ENCODE results near the gene HDAC10.

HDAC10 gene

GRCh38 chr22:50293441-50294318, 42.6 kb upstream of the HDAC10 start:
- peaks cover 20% of the 10 kb centered on the region for H3K4me1 ChIP-seq (ENCODE audit: control insufficient read depth, insufficient read depth, low read length, poor library complexity, severe bottlenecking)
- no peaks in the 10 kb centered on the region for H3K9me3 ChIP-seq (ENCODE audit: control insufficient read depth, low read length)
- 27 to 30% methylated on average over 27 to 34 of the region's 42 CpGs for WGBS, 2 experiments (ENCODE audit: insufficient coverage in 2 of 2)
- H3K27ac ChIP-seq (ENCODE audit: low read depth, low read length, severe bottlenecking) = peak overlapping the region; percentile 96
- H3K36me3 ChIP-seq (ENCODE audit: control insufficient read depth, insufficient read depth, low read length) = peaks cover 46% of the 10 kb centered on the region
- peak overlapping the region; percentile 1 for H3K4me3 ChIP-seq (ENCODE audit: extremely low read depth, insufficient read depth, low read length, poor library complexity, severe bottlenecking)

GRCh38 chr22:50292643-50293440, 41.8 kb upstream of the HDAC10 start:
- H3K36me3 ChIP-seq (ENCODE audit: control insufficient read depth, insufficient read depth, low read length) = peaks cover 54% of the 10 kb centered on the region
- WGBS, 2 experiments (ENCODE audit: insufficient coverage in 2 of 2) = 73 to 85% methylated on average over 19 to 24 of the region's 29 CpGs
- H3K27ac ChIP-seq (ENCODE audit: low read depth, low read length, severe bottlenecking) = peak overlapping the region; percentile 96
- H3K4me1 ChIP-seq (ENCODE audit: control insufficient read depth, insufficient read depth, low read length, poor library complexity, severe bottlenecking) = peaks cover 20% of the 10 kb centered on the region
- no peaks in the 10 kb centered on the region for H3K9me3 ChIP-seq (ENCODE audit: control insufficient read depth, low read length)
- H3K4me3 ChIP-seq (ENCODE audit: extremely low read depth, insufficient read depth, low read length, poor library complexity, severe bottlenecking) = peak overlapping the region; percentile 2

- 97 to 98% methylated on average over 36 to 37 of the region's 37 CpGs for WGBS, 2 experiments (ENCODE audit: insufficient coverage in 2 of 2)
- peaks cover 72% of the 10 kb centered on the region for H3K36me3 ChIP-seq (ENCODE audit: control insufficient read depth, insufficient read depth, low read length)
These were observed 39.0 kb upstream of the HDAC10 start for GRCh38 chr22:50289942-50290630.

GRCh38 chr22:50289151-50289941, 38.3 kb upstream of the HDAC10 start:
- no peaks in the 10 kb centered on the region for H3K9me3 ChIP-seq (ENCODE audit: control insufficient read depth, low read length)
- no peak overlapping the region for H3K4me3 ChIP-seq (ENCODE audit: extremely low read depth, insufficient read depth, low read length, poor library complexity, severe bottlenecking)
- 97 to 98% methylated on average over 54 to 57 of the region's 57 CpGs for WGBS, 2 experiments (ENCODE audit: insufficient coverage in 2 of 2)
- H3K4me1 ChIP-seq (ENCODE audit: control insufficient read depth, insufficient read depth, low read length, poor library complexity, severe bottlenecking) = peaks cover 18% of the 10 kb centered on the region
- H3K36me3 ChIP-seq (ENCODE audit: control insufficient read depth, insufficient read depth, low read length) = peaks cover 76% of the 10 kb centered on the region
- H3K27ac ChIP-seq (ENCODE audit: low read depth, low read length, severe bottlenecking) = no peak overlapping the region

More at GRCh38 chr22:50289942-50290630, 39.0 kb upstream of the HDAC10 start:
- peaks cover 20% of the 10 kb centered on the region for H3K4me1 ChIP-seq (ENCODE audit: control insufficient read depth, insufficient read depth, low read length, poor library complexity, severe bottlenecking)
- H3K27ac ChIP-seq (ENCODE audit: low read depth, low read length, severe bottlenecking) = no peak overlapping the region
- H3K9me3 ChIP-seq (ENCODE audit: control insufficient read depth, low read length) = no peaks in the 10 kb centered on the region
- H3K4me3 ChIP-seq (ENCODE audit: extremely low read depth, insufficient read depth, low read length, poor library complexity, severe bottlenecking) = no peak overlapping the region

- Histone ChIP-seq H3K27ac (ENCODE audit: low read depth, low read length, severe bottlenecking) (no peak overlapping the region), H3K36me3 (ENCODE audit: control insufficient read depth, insufficient read depth, low read length) (peaks cover 87% of the 10 kb centered on the region), H3K4me1 (ENCODE audit: control insufficient read depth, insufficient read depth, low read length, poor library complexity, severe bottlenecking) (peaks cover 7% of the 10 kb centered on the region), H3K4me3 (ENCODE audit: extremely low read depth, insufficient read depth, low read length, poor library complexity, severe bottlenecking) (no peak overlapping the region), H3K9me3 (ENCODE audit: control insufficient read depth, low read length) (no peaks in the 10 kb centered on the region)
- WGBS, 2 experiments (ENCODE audit: insufficient coverage in 2 of 2) = 95 to 97% methylated on average over 31 of the region's 31 CpGs
These were observed 36.7 kb upstream of the HDAC10 start for GRCh38 chr22:50287731-50288130.

GRCh38 chr22:50286701-50287318, 35.7 kb upstream of the HDAC10 start:
- Histone ChIP-seq H3K36me3 (ENCODE audit: control insufficient read depth, insufficient read depth, low read length) (peaks cover 89% of the 10 kb centered on the region), H3K4me1 (ENCODE audit: control insufficient read depth, insufficient read depth, low read length, poor library complexity, severe bottlenecking) (peaks cover 8% of the 10 kb centered on the region), H3K9me3 (ENCODE audit: control insufficient read depth, low read length) (no peaks in the 10 kb centered on the region), H3K27ac (ENCODE audit: low read depth, low read length, severe bottlenecking) (no peak overlapping the region), H3K4me3 (ENCODE audit: extremely low read depth, insufficient read depth, low read length, poor library complexity, severe bottlenecking) (no peak overlapping the region)
- 96 to 97% methylated on average over 34 to 36 of the region's 40 CpGs for WGBS, 2 experiments (ENCODE audit: insufficient coverage in 2 of 2)

GRCh38 chr22:50286275-50286674, 35.2 kb upstream of the HDAC10 start:
- Histone ChIP-seq H3K9me3 (ENCODE audit: control insufficient read depth, low read length) (no peaks in the 10 kb centered on the region), H3K27ac (ENCODE audit: low read depth, low read length, severe bottlenecking) (no peak overlapping the region), H3K4me3 (ENCODE audit: extremely low read depth, insufficient read depth, low read length, poor library complexity, severe bottlenecking) (no peak overlapping the region), H3K4me1 (ENCODE audit: control insufficient read depth, insufficient read depth, low read length, poor library complexity, severe bottlenecking) (peaks cover 8% of the 10 kb centered on the region), H3K36me3 (ENCODE audit: control insufficient read depth, insufficient read depth, low read length) (peaks cover 89% of the 10 kb centered on the region)
- WGBS, 2 experiments (ENCODE audit: insufficient coverage in 2 of 2) = 96 to 97% methylated on average over 18 to 21 of the region's 21 CpGs

- Histone ChIP-seq H3K9me3 (ENCODE audit: control insufficient read depth, low read length) (no peaks in the 10 kb centered on the region), H3K27ac (ENCODE audit: low read depth, low read length, severe bottlenecking) (no peak overlapping the region), H3K4me1 (ENCODE audit: control insufficient read depth, insufficient read depth, low read length, poor library complexity, severe bottlenecking) (peaks cover 8% of the 10 kb centered on the region), H3K36me3 (ENCODE audit: control insufficient read depth, insufficient read depth, low read length) (peaks cover 89% of the 10 kb centered on the region), H3K4me3 (ENCODE audit: extremely low read depth, insufficient read depth, low read length, poor library complexity, severe bottlenecking) (no peak overlapping the region)
- WGBS, 2 experiments (ENCODE audit: insufficient coverage in 2 of 2) = 96 to 98% methylated on average over 23 to 26 of the region's 34 CpGs
These were observed 34.6 kb upstream of the HDAC10 start for GRCh38 chr22:50285568-50286229.

GRCh38 chr22:50284479-50284878, 33.4 kb upstream of the HDAC10 start:
- Histone ChIP-seq H3K4me1 (ENCODE audit: control insufficient read depth, insufficient read depth, low read length, poor library complexity, severe bottlenecking) (peaks cover 8% of the 10 kb centered on the region), H3K27ac (ENCODE audit: low read depth, low read length, severe bottlenecking) (no peak overlapping the region), H3K9me3 (ENCODE audit: control insufficient read depth, low read length) (no peaks in the 10 kb centered on the region), H3K4me3 (ENCODE audit: extremely low read depth, insufficient read depth, low read length, poor library complexity, severe bottlenecking) (no peak overlapping the region), H3K36me3 (ENCODE audit: control insufficient read depth, insufficient read depth, low read length) (peaks cover 87% of the 10 kb centered on the region)
- 95 to 96% methylated on average over 12 of the region's 13 CpGs for WGBS, 2 experiments (ENCODE audit: insufficient coverage in 2 of 2)

All from mesodermal cell (in vitro differentiated cells).